Measurements from ENCODE around the gene DAPL1.

DAPL1 gene

GRCh38 chr2:158756331-158756730 is 38.8 kb upstream of the DAPL1 start:
- no peaks in the 10 kb centered on the region for H3K79me2 ChIP-seq
- H3K27ac ChIP-seq, result no peak overlapping the region
- no peaks in the 10 kb centered on the region for H3K4me1 ChIP-seq
- H2AFZ ChIP-seq, result no peak overlapping the region
- H3K9ac ChIP-seq, result no peak overlapping the region
- H3K9me3 ChIP-seq (ENCODE audit: control insufficient read depth, low read length), result no peaks in the 10 kb centered on the region
- TF ChIP-seq, protein P1, sequence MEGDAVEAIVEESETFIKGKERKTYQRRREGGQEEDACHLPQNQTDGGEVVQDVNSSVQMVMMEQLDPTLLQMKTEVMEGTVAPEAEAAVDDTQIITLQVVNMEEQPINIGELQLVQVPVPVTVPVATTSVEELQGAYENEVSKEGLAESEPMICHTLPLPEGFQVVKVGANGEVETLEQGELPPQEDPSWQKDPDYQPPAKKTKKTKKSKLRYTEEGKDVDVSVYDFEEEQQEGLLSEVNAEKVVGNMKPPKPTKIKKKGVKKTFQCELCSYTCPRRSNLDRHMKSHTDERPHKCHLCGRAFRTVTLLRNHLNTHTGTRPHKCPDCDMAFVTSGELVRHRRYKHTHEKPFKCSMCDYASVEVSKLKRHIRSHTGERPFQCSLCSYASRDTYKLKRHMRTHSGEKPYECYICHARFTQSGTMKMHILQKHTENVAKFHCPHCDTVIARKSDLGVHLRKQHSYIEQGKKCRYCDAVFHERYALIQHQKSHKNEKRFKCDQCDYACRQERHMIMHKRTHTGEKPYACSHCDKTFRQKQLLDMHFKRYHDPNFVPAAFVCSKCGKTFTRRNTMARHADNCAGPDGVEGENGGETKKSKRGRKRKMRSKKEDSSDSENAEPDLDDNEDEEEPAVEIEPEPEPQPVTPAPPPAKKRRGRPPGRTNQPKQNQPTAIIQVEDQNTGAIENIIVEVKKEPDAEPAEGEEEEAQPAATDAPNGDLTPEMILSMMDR (IDR thresholded peaks at IDR 0.05), result no peak
- no peak overlapping the region for H3K4me3 ChIP-seq (ENCODE audit: low read depth, low read length)
- no peaks in the 10 kb centered on the region for H3K36me3 ChIP-seq (ENCODE audit: control insufficient read depth, insufficient read depth, low read length)
- H3K27me3 ChIP-seq (ENCODE audit: control insufficient read depth, insufficient read depth, low read length), result no peaks in the 10 kb centered on the region
- no peak overlapping the region for H3K4me2 ChIP-seq (ENCODE audit: low read length)

- Histone ChIP-seq H3K9me3 (ENCODE audit: control insufficient read depth, low read length) (no peaks in the 10 kb centered on the region), H3K79me2 (no peaks in the 10 kb centered on the region), H3K36me3 (ENCODE audit: control insufficient read depth, insufficient read depth, low read length) (no peaks in the 10 kb centered on the region), H3K9ac (no peak overlapping the region), H3K4me3 (ENCODE audit: low read depth, low read length) (no peak overlapping the region), H3K4me1 (no peaks in the 10 kb centered on the region), H3K4me2 (ENCODE audit: low read length) (no peak overlapping the region), H2AFZ (no peak overlapping the region), H3K27me3 (ENCODE audit: control insufficient read depth, insufficient read depth, low read length) (no peaks in the 10 kb centered on the region), H3K27ac (no peak overlapping the region)
- TF ChIP-seq, protein P1 (IDR thresholded peaks at IDR 0.05), result no peak
These were observed 38.1 kb upstream of the DAPL1 start for GRCh38 chr2:158756976-158757375.

GRCh38 chr2:158760887-158761286 is 34.2 kb upstream of the DAPL1 start:
- H3K9me3 ChIP-seq (ENCODE audit: control insufficient read depth, low read length), result no peaks in the 10 kb centered on the region
- H3K79me2 ChIP-seq, result no peaks in the 10 kb centered on the region
- H3K27me3 ChIP-seq (ENCODE audit: control insufficient read depth, insufficient read depth, low read length), result no peaks in the 10 kb centered on the region
- H3K4me3 ChIP-seq (ENCODE audit: low read depth, low read length), result no peak overlapping the region
- no peak overlapping the region for H3K9ac ChIP-seq
- H3K4me1 ChIP-seq, result no peaks in the 10 kb centered on the region
- no peak overlapping the region for H3K4me2 ChIP-seq (ENCODE audit: low read length)
- TF ChIP-seq, protein P1 (IDR thresholded peaks at IDR 0.05), result no peak
- no peaks in the 10 kb centered on the region for H3K36me3 ChIP-seq (ENCODE audit: control insufficient read depth, insufficient read depth, low read length)
- H2AFZ ChIP-seq, result no peak overlapping the region
- no peak overlapping the region for H3K27ac ChIP-seq

- Histone ChIP-seq H3K27me3 (ENCODE audit: control insufficient read depth, insufficient read depth, low read length) (no peaks in the 10 kb centered on the region), H3K9me3 (ENCODE audit: control insufficient read depth, low read length) (no peaks in the 10 kb centered on the region), H3K79me2 (no peaks in the 10 kb centered on the region), H3K4me3 (ENCODE audit: low read depth, low read length) (no peak overlapping the region), H3K4me1 (no peaks in the 10 kb centered on the region), H3K4me2 (ENCODE audit: low read length) (no peak overlapping the region), H3K27ac (no peak overlapping the region), H3K36me3 (ENCODE audit: control insufficient read depth, insufficient read depth, low read length) (no peaks in the 10 kb centered on the region), H2AFZ (no peak overlapping the region), H3K9ac (no peak overlapping the region)
- TF ChIP-seq, protein P1 (IDR thresholded peaks at IDR 0.05), result no peak
These were observed 33.5 kb upstream of the DAPL1 start for GRCh38 chr2:158761621-158762020.

GRCh38 chr2:158762336-158762735 is 32.8 kb upstream of the DAPL1 start:
- TF ChIP-seq, protein P1 (IDR thresholded peaks at IDR 0.05), result no peak
- Histone ChIP-seq H3K79me2 (no peaks in the 10 kb centered on the region), H2AFZ (no peak overlapping the region), H3K4me3 (ENCODE audit: low read depth, low read length) (no peak overlapping the region), H3K4me1 (no peaks in the 10 kb centered on the region), H3K27me3 (ENCODE audit: control insufficient read depth, insufficient read depth, low read length) (no peaks in the 10 kb centered on the region), H3K36me3 (ENCODE audit: control insufficient read depth, insufficient read depth, low read length) (no peaks in the 10 kb centered on the region), H3K9me3 (ENCODE audit: control insufficient read depth, low read length) (no peaks in the 10 kb centered on the region), H3K9ac (no peak overlapping the region), H3K4me2 (ENCODE audit: low read length) (no peak overlapping the region), H3K27ac (no peak overlapping the region)

All from parathyroid adenoma (tissue), 2 donors.